HepG2 (cell line): ENCODE results near the gene HELZ2. TPM values are rescaled to one million over a fixed set of nuclear protein-coding genes. Genes with fewer than 3 reads are reported as not detected.

Experiments used
- AHR ChIP-seq: IDR thresholded peaks from 2 replicates; pipeline ENCODE4 v1.6.1; 2018; ENCODE audit warnings: missing genetic modification reagents, missing compliant biosample characterization
- ARID4A ChIP-seq: sonication (generic); formaldehyde crosslinking; IDR thresholded peaks from 2 replicates; pipeline ENCODE4 v1.5.0; 2020; ENCODE audit warnings: mild to moderate bottlenecking, missing genetic modification reagents, borderline replicate concordance
- FOSL2 ChIP-seq: sonication (generic); formaldehyde crosslinking; IDR thresholded peaks from 2 replicates; pipeline ENCODE4 v1.4.0; 2020; ENCODE audit warnings: missing genetic modification reagents
- FOXC1 ChIP-seq: sonication (generic); formaldehyde crosslinking; IDR thresholded peaks from 2 replicates; pipeline ENCODE4 v1.8.0; 2022; ENCODE audit warnings: mild to moderate bottlenecking, missing genetic modification reagents, borderline replicate concordance
- HNF1A ChIP-seq, 2 experiments: sonication (generic) in 1 of 2; formaldehyde crosslinking in 1 of 2; IDR thresholded peaks; 2 replicates each; pipeline versions ENCODE4 v1.4.0 to v1.6.1; 2016 to 2020; ENCODE audit warnings: borderline replicate concordance in 1 of 2, low read depth in 1 of 2, mild to moderate bottlenecking in 1 of 2, missing genetic modification reagents in 1 of 2
- IRF2 ChIP-seq: IDR thresholded peaks from 2 replicates; pipeline ENCODE4 v1.6.1; 2018; ENCODE audit warnings: missing genetic modification reagents, missing compliant biosample characterization
- NR2C2 ChIP-seq: sonication (generic); formaldehyde crosslinking; IDR thresholded peaks from 2 replicates; pipeline ENCODE4 v1.4.0; 2020; ENCODE audit warnings: missing genetic modification reagents, mild to moderate bottlenecking, moderate library complexity, borderline replicate concordance
- SKIL ChIP-seq: sonication (generic); formaldehyde crosslinking; IDR thresholded peaks from 2 replicates; pipeline ENCODE4 v1.8.0; 2022; ENCODE audit warnings: missing genetic modification reagents, mild to moderate bottlenecking, moderate library complexity, borderline replicate concordance
- SPEN ChIP-seq: sonication (generic); formaldehyde crosslinking; IDR thresholded peaks from 2 replicates; pipeline ENCODE4 v1.5.1; 2020; ENCODE audit warnings: low read depth, mild to moderate bottlenecking, missing genetic modification reagents
- TOPORS ChIP-seq: sonication (generic); formaldehyde crosslinking; IDR thresholded peaks from 2 replicates; pipeline ENCODE4 v1.8.0; 2023; ENCODE audit warnings: mild to moderate bottlenecking, missing genetic modification reagents
- U2AF2 ChIP-seq: fragments of 200-400 bp; formaldehyde crosslinking; IDR thresholded peaks from 2 replicates; pipeline ENCODE4 v1.6.1; 2017; ENCODE audit warnings: low read depth, mild to moderate bottlenecking, low read length
- UBTF ChIP-seq: sonication (generic); formaldehyde crosslinking; IDR thresholded peaks from 2 replicates; pipeline ENCODE4 v1.4.0; 2020; ENCODE audit warnings: mild to moderate bottlenecking, missing genetic modification reagents
- ZBTB3 ChIP-seq: sonication (generic); formaldehyde crosslinking; IDR thresholded peaks from 2 replicates; pipeline ENCODE4 v1.4.0; 2020; ENCODE audit warnings: low read depth, mild to moderate bottlenecking, moderate library complexity, missing genetic modification reagents, borderline replicate concordance
- ZNF225 ChIP-seq: sonication (generic); formaldehyde crosslinking; IDR thresholded peaks from 2 replicates; pipeline ENCODE4 v1.4.0; 2020; ENCODE audit warnings: mild to moderate bottlenecking, missing genetic modification reagents
- polyA plus RNA-seq, 8 experiments: library from polyadenylated mRNA; depleted of rRNA in 3 of 8; stranded (reverse) in 7 of 8; unstranded in 1 of 8; fragments of >200 nt; fragmentation: Illumina TruSeq in 4 of 8; extraction: Trizol in 4 of 8; gene quantifications; 2 replicates each; pipeline versions ENCODE4 v1.2.1 to v1.2.3, GENCODE V29; 2011 to 2016; ENCODE audit warnings: low read depth in 4 of 8, missing spikeins in 1 of 8, mixed read lengths in 1 of 8; ENCODE audit not compliant: insufficient read depth in 1 of 8
- total RNA-seq, 5 experiments: library from RNA; depleted of rRNA; stranded (reverse); fragments of >200 nt; fragmentation: Illumina TruSeq; extraction: Trizol; gene quantifications; 2 replicates each; pipeline ENCODE4 v1.2.3, GENCODE V29; 2016; ENCODE audit warnings: low read depth in 1 of 5

HELZ2 gene
- total and polyA plus RNA-seq, 2 of the 13 experiments (the other 11 are each of a cell fraction or from before 2014, with no cell fraction given) = 9.6 to 10.1 TPM

- no peak for TF ChIP-seq HNF1A (IDR thresholded peaks at IDR 0.05; ENCODE audit: low read depth)
- TF ChIP-seq HNF1A (CRISPR knock-in tag; IDR thresholded peaks at IDR 0.05; ENCODE audit: borderline replicate concordance) = 0 out of 2 replicates have a peak, but pooled peaks have one; percentile 26
- TF ChIP-seq UBTF (CRISPR knock-in tag) = peak; percentile 56
- TF ChIP-seq SPEN (CRISPR knock-in tag) = 0 out of 2 replicates have a peak, but pooled peaks have one; percentile 43
- TF ChIP-seq ZNF225 (CRISPR knock-in tag) = peak; percentile 47; the same call in 1 of the 2 replicates
- peak; percentile 64; the same call in 1 of the 2 replicates for TF ChIP-seq FOXC1 (CRISPR knock-in tag)
- TF ChIP-seq FOSL2 (CRISPR knock-in tag) = peak; percentile 14; the same call in 1 of the 2 replicates
- no peak for TF ChIP-seq SKIL
- TF ChIP-seq IRF2 (CRISPR knock-in tag) = 0 out of 2 replicates have a peak, but pooled peaks have one; percentile 27
- TF ChIP-seq TOPORS = 0 out of 2 replicates have a peak, but pooled peaks have one; percentile 33
- TF ChIP-seq U2AF2 = 0 out of 2 replicates have a peak, but pooled peaks have one; percentile 33
- peak; percentile 24; the same call in 1 of the 2 replicates for TF ChIP-seq AHR (CRISPR knock-in tag)
- no peak for TF ChIP-seq ZBTB3
- TF ChIP-seq ARID4A (CRISPR knock-in tag) = peak; percentile 61
- peak; percentile 34; the same call in 1 of the 2 replicates for TF ChIP-seq NR2C2 (CRISPR knock-in tag)
These were observed 29.6 kb downstream of the HELZ2 start (continued) for GRCh38 chr20:63544241-63544957.
